Left ventricle myocardium superior (tissue), 1 donor: ENCODE results near the gene ANKRD29. TPM values are rescaled to one million over a fixed set of nuclear protein-coding genes. Genes with fewer than 3 reads are reported as not detected.
"Not testable (repeated sequence)": the region's sequence is repeated elsewhere in the genome, so short reads cannot be mapped to it uniquely, and the experiment has no call there.

Experiments
- ATAC-seq: fragments of 200-7000 bp; cut with Tn5 transposase; one replicate; pipeline ENCODE4 v1.9.1; 2020; ENCODE audit warnings: mild to moderate bottlenecking, moderate library complexity
- DNase-seq: peaks from one replicate; pipeline ENCODE4 v3.0.0-alpha.2; 2020
- intact Hi-C: fragments of 100-400 bp; cut with micrococcal nuclease; formaldehyde crosslinking; loops from one replicate; pipeline ENCODE4 v1.11.0; 2022
- total RNA-seq: library from RNA; stranded (reverse); fragmentation: NEBNext Ultra II Directional; extraction: Animal tissue kit (Norgen Biotek cat#: 25700); gene quantifications from one replicate; pipeline ENCODE4 v1.2.1, GENCODE V29; 2021
- donor health status: DM: no; HTN: yes; CAD: no; lungs with severe emphysema.

The ANKRD29 gene
- total RNA-seq, 1 donor from 2014 or later: 9.8 TPM

GRCh38 chr18:23650968-23651927 is 11.5 kb downstream of the ANKRD29 start:
- intact Hi-C loops: no loop called here
- DNase-seq (no peak), ATAC-seq (peak; percentile 57)

GRCh38 chr18:23648940-23649607 is 13.6 kb downstream of the ANKRD29 start:
- ATAC-seq (peak; percentile 63), DNase-seq (no peak)
- intact Hi-C loops: no loop called here

GRCh38 chr18:23648456-23648855 is 14.3 kb downstream of the ANKRD29 start:
- intact Hi-C loops: no loop called here
- no peak for DNase-seq
- ATAC-seq: no peak

- intact Hi-C loops: no loop called here
- DNase-seq (no peak), ATAC-seq (no peak)
Observed at GRCh38 chr18:23646282-23646681, 16.4 kb downstream of the ANKRD29 start.

GRCh38 chr18:23645568-23646175 is 17.0 kb downstream of the ANKRD29 start:
- no peak for ATAC-seq
- intact Hi-C loops: no loop called here
- DNase-seq: no peak

GRCh38 chr18:23643815-23644490 is 18.8 kb downstream of the ANKRD29 start:
- DNase-seq: no peak
- intact Hi-C loops: no loop called here
- ATAC-seq: no peak

GRCh38 chr18:23641937-23642666 is 20.6 kb downstream of the ANKRD29 start:
- intact Hi-C loops: no loop called here
- ATAC-seq (no peak), DNase-seq (no peak)

GRCh38 chr18:23641143-23641720 is 21.5 kb downstream of the ANKRD29 start:
- ATAC-seq (no peak), DNase-seq (no peak)
- intact Hi-C loops: no loop called here

- intact Hi-C loops: no loop called here
- no peak for DNase-seq
- ATAC-seq: no peak
Observed at GRCh38 chr18:23640052-23640451, 22.7 kb downstream of the ANKRD29 start.

GRCh38 chr18:23636433-23636832 is 26.3 kb downstream of the ANKRD29 start:
- ATAC-seq: not testable (repeated sequence)

GRCh38 chr18:23636071-23636399 is 26.7 kb downstream of the ANKRD29 start:
- ATAC-seq: no peak
- intact Hi-C loops: no loop called here
- DNase-seq: no peak

More at GRCh38 chr18:23636433-23636832, 26.3 kb downstream of the ANKRD29 start:
- intact Hi-C loops, DNase-seq: not testable (repeated sequence)

- DNase-seq (no peak), ATAC-seq (no peak)
- intact Hi-C loops: no loop called here
Observed at GRCh38 chr18:23635283-23636070, 27.2 kb downstream of the ANKRD29 start.

GRCh38 chr18:23634692-23635091 is 28.0 kb downstream of the ANKRD29 start:
- DNase-seq: no peak
- intact Hi-C loops: no loop called here
- ATAC-seq: no peak

GRCh38 chr18:23632615-23633014 is 30.1 kb downstream of the ANKRD29 start:
- ATAC-seq (no peak), DNase-seq (no peak)
- intact Hi-C loops: no loop called here

GRCh38 chr18:23631746-23632145 is 31.0 kb downstream of the ANKRD29 start:
- ATAC-seq: no peak
- no peak for DNase-seq
- intact Hi-C loops: no loop called here

- intact Hi-C loops: no loop called here
- ATAC-seq (no peak), DNase-seq (no peak)
Observed at GRCh38 chr18:23631312-23631711, 31.4 kb downstream of the ANKRD29 start.

GRCh38 chr18:23629444-23629946 is 33.2 kb downstream of the ANKRD29 start:
- ATAC-seq (no peak), DNase-seq (no peak)
- intact Hi-C loops: no loop called here

- ATAC-seq: no peak
- intact Hi-C loops: no loop called here
- no peak for DNase-seq
Observed at GRCh38 chr18:23627970-23628369, 34.7 kb downstream of the ANKRD29 start.
